Fibroblast of skin of back (primary cell): ENCODE results near the gene ENPP3.
"Not testable (repeated sequence)": the region's sequence is repeated elsewhere in the genome, so short reads cannot be mapped to it uniquely, and the experiment has no call there.

Experiments
- DNase-seq: peaks from one replicate; pipeline ENCODE4 v3.0.0-alpha.2; 2013

ENPP3 gene

DNA sequence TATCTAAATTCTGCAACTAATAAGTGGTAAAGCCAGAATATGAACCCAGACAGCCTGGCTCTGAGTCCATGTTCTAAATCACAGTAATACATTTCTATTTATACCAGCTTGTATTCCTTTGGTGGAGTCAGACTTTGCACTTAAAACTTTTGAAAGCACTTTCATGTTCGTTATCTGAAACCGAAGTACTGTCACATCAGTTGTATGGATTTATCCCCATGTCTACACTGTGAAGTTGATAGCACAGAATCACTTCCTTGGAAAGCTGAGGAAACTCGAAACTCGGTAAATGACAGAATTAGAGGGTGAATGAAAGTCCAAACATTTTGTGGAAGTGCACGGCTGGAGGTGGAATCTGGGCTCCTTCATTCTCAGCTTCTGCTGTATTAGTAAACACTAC lies 102.0 kb downstream of the ENPP3 start:
- no peak for DNase-seq

DNA sequence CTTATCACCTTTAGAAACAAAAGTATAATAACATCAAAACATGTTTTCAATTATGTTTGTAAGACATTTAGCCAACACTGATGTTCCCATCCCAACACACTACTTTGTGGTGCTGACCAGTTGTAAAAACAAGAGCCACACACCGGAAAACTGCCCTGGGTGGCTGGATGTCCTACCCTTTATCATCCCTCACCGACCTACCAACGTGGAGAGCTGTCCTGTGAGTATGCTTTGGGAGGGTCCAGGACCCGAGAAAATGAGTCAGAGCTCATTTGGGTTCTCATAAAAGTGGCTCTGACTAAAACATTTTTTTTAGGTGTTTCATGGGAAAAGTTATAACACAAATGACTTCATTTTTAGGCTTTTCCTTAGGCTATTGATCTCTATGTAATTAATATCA lies 103.1 kb downstream of the ENPP3 start:
- DNase-seq, result peak; percentile 78

DNA sequence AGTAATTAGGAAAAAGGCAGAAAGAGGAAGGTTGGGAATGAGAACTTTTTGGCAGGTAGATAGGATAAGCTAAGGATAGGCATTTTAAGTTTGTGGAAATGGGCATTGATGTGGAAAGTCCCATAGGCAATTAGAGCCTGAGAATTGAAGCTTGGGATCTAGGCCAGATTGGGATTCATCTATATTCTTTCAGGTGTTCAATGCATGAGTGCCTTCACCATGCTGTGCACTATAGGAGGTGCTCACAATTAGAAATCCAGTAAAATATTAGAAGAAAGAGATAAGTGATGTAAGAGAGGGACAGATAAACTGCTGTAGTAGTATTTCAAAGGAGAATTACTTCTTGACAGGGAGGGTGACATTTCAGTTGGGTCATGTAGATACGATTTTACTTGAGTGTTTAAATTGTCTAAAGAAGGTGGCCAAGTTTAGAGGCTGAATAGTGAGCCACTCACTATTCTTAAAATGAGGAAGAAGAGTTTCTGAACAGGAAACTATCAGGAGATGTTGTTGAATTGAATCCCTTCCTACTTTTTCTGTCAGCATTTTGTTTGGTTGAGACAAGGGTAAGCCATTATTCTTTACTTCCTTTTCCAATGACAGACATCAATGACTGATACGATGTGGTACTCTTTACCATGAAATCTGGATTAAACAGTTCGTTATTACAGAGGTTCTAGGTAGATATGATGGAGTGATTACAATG lies 104.7 kb downstream of the ENPP3 start:
- DNase-seq, result no peak

DNA sequence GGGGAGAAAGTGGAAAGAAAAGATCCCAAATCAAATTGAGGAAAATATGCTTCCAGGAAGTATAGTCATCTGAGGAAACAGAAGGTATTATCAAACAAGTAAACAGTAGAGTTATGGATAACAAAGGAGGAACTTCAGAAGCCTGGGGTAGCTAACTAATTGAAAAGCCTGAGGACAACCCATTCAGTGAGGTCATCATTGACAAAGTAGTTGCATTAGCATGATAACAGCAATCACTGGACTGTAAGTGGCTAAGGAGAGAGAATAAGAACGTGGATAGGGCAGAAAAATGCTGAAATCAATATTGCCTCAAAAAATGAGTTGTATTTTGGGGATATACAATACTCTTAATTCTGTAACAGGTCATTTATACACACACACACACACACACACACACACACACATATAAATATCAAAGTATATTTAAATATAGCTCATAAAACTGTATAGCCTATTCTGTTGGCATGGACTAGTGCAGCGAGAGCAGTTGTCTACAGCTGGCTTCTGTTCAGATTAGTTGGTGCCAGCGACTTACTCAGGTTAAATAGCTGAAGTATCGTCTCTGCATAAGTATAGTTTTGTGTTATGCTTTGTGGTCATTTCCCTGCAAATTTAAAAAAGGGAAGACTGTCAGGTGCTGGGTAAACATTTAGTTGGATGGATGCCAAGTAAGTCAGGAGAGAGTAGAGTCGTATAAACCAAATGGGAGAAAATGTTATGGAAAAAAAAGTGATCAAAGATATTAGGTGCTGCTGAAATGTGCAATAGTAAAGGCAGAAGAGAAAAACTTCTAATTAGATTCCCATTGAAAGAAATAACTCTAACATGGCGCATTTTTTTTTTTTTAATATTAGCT lies 107.6 kb downstream of the ENPP3 start:
- no peak for DNase-seq

DNA sequence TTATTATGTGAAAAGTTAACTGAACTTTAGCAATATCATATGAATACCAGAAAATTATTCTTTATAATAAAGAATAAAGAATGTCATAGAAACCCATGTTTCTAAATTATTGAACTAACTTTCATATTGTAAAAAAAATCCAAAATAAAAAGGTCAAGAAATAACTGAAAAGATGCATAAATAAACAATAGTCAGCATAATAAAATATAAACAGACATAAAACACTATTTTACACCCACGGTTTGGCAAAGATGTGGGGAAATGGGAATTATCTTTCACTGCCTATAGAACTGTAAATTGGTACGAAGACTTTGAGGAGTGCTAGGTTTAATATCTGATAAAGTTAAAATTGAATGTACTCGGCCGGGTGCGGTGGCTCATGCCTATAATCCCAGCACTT lies 108.4 kb downstream of the ENPP3 start:
- no peak for DNase-seq

DNA sequence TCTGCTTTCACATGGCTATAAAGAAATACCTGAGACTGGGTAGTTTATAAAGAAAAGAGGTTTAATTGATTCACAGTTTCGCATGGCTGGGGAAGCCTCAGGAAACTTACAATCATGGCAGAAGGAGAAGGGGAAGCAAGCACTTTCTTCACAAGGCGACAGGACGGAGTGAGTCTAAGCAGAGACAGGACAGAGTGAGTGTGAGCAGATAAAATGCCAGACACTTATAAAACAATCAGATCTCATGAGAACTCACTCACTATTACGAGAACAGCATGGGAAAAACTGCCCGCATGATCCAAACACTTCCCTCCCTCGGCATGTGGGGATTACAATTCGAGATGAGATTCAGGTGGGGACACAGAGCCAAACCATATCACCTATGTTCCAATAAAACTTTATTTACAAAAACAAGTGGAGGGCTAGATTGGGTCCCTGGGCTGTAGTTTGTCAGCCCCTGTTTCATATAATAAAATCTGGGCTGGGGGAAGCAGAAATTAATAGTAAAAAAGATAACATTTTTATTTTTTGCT lies 110.8 kb downstream of the ENPP3 start:
- DNase-seq, result no peak

DNA sequence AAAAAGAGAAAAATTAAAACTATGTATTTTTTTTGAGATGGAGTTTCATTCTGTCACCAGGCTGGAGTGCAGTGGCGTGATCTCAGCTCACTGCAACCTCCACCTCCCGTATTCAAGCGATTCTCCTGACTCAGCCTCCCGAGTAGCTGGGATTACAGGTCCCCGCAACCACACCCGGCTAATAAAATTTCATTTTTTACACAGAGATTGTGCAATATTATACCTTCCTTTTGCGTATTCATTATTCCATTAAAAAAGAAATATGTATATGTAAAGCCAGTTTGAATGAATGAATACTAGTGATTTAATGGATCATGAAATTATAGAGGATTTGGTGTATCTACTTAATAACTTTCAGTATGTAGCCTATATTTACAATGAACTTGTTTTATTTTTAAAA lies 111.9 kb downstream of the ENPP3 start:
- DNase-seq, result no peak

DNA sequence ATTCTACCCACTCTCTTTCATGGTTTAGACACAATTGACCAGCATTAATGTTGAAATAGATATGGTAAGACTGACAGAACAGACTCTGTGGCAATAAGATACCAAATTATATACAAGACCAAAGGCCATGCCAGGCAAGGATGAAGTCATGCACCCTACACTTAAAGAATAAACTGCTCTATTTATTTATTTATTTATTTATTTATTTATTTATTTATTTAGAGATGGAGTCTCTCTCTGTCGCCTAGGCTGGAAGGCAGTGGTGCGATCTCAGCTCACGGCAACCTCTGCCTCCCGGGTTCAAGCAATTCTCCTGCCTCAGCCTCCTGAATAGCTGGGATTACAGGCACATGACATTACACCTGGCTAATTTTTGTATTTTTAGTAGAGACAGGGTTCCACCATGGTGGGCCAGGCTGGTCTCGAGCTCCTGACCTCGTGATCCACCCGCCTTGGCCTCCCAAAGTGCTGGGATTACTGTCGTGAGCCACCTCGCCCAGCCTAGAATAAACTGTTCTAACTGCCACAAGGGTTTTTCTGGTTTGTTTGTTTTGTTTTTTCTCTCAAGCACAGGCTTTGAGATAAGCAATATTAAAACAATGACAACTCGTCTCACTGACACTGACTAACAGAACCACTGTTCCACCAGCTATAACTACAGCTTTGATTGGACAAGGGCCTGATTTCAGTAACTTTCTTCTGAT lies 114.1 kb downstream of the ENPP3 start:
- DNase-seq, result not testable (repeated sequence)

DNA sequence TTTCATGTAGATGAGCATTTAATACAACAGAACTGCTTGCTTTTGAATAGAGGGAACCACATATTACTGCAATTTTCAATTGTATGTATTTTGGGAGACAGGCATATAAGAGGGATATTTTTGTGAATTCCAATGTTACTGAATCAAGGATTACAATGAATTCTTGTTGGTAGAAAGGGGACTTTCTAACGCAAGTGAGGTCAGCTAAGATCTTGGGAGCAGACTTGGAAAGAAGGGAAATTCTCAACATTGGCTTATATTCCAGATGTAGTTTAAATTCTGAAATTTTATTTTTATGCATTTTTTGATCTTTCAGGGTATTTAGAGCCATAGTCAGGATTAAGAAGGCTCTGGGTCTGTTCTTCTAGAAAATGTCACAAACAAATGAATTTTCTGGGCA lies 117.0 kb downstream of the ENPP3 start:
- peak; percentile 64 for DNase-seq

DNA sequence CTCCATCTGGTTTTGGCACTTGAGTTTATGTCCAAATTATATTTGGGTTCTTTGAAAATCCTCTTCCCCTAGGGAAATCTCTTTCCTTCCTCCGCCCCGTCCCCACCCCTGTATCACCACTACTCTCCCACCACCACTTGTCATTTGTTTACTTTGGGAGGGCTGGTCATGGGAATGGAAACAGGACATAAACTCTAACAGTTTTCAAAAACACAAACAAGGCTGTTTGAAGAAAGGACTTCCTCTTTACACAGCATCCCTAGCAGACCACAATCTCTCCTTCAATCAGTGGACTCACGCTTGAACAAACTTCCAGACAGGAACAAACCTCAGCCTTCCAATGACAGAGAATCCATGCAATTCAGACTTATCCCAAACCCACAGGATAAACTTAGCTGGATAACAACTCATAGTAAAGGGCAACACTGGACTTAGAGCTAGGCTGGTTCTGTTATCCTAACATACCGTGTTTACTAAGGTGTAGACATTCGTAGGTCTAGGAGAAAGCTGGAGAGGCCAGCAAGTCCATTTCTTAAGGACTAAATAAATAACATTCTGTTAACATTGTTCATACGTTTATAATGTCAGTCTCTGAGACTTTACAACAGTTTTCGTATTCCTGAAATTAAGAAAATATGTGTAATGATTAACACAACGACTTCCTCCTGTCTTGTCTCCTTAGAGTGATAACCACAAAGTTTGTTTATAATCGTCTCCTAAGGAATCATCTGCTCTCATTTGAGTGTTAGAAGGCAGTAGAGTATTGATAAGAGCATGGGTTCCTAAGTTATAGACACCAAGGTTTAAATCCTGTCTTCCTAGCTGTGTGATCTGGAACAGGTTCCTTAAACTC lies 117.8 kb downstream of the ENPP3 start:
- DNase-seq, result peak; percentile 33

DNA sequence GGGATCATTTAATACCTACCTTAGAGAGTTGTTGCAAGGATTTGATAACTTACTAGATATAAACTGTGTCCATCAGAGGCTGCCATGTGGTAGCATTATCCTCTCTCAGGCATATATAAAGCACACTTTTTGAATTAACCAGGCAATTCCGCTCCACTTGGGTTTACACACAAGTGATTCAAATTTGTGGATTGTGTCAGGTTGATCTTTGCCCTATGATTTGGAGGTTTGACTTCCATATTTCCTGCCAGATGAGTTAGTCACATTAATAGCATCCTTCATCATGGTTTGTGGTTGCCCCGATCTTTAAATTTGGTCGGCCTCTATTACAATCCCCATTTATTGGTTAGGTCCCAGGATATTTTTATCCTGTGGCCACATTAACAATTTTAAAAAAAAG lies 118.5 kb downstream of the ENPP3 start:
- peak; percentile 83 for DNase-seq

DNA sequence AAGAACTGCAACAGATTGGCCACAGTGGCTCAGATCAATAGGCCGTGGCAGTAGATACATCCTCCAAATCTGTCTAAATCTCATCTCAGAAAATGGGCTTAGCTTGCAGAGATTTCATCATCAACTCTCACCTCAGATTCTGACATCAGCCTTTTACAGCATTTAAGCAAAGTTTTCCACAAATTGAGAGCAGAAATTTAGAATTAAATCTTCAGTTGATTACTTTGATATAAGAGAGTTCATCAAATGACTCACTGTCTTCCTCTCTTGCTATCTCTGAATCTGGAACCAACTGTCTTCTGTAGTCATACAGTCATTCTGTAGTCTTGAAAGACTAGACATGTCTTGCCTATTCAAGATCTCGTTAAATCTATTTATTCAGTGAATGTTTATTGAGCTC lies 118.9 kb downstream of the ENPP3 start:
- DNase-seq, result no peak

DNA sequence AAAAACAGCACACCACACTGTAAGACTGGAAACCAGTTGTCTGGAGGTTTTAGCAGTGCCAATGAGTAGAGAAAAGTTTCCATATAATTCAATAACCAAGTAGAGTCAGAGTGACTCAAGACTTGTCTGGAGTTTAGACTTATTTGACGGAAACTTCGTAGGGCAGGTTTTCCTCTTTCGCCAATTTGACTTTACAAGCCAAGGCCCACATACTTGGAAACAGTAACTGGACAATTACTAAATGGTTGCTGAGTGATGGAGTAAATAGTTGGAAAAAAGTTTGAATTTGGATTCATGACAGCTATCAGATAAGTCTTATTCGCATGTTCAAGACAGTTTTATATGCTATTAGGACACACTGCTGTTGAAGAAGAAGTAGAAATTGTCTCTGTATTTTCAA lies 121.8 kb downstream of the ENPP3 start:
- no peak for DNase-seq

DNA sequence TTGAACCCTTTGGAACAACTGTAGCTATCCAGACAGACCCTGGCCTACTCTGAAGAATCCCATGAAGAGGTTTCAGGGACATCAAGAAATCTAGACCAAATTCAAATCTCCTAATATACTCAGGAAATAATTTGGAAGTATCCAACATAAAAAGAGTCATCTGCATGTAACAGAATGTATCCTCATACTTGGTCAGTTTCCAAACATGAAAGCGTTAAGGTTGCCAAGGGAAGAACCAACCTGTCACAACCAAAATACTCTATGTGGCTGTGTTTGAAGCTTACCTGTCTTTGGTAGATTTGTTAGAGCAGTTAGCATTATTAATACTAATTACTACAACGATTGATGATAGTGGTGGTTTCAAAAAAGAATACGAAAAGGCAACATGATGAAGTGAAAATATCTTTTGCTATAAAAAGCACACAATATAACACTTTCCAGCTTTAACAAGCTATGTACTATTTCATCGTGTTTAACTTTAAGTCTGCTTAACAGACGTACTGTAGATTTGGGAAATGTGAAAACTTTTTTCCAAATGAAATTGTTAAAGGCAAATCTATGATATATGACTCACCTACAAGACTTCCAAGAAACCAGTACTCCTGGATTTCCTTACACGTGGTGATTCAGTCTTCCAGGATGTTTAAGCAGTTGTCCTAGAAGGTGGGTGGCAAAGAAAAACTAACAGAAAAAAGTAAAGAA lies 124.1 kb downstream of the ENPP3 start:
- DNase-seq, result peak; percentile 57

DNA sequence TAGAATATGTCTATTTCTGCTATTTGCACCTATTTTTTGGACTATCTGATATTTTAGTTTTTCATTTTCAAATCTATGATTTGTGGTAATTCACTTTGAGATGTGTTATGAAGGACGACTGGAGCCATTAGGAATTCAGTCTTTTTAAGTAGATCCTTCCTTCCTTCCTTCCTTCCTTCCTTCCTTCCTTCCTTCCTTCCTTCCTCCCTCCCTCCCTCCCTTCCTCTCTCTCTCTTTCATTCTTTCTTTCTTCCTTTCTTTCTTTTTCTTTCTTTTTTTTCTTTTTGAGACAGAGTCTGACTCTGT lies 124.6 kb downstream of the ENPP3 start:
- DNase-seq, result no peak

DNA sequence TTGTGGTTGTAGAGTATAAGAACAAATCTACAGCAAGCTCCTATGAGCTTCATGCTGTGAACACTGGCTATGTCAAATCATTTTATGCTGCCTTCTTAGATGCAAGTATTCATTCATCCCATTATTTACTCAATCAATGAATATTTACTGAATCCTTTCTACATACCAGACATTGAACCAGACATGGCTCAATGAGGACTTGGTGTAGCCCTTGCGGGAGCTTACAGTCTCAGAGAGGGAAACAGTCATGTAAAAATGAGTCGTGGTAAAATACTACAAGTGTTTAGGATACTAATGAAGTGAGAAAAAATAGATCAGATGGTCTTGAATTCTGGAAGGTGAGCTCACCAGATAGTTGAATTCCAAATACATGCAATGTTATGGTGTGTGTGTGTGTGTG lies 125.9 kb downstream of the ENPP3 start:
- DNase-seq, result peak; percentile 32

DNA sequence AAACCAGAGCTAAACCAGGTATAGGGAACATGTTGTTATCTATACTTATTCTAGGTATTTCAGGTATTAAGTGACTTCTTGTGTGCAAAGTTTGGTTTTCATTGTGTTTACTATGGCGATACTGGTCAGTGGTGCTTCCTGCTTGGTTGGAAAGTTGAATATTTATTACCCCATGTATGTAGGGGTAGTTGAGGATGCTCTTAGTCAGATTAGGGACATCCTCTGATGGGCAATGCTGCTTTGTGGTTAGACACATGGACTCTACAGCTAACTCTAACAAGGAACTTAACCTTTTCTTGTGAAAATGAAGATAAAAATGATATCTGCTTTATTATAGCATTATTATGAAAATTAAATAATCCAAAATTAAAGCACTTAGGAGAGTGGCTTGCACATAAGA lies 126.6 kb downstream of the ENPP3 start:
- no peak for DNase-seq

DNA sequence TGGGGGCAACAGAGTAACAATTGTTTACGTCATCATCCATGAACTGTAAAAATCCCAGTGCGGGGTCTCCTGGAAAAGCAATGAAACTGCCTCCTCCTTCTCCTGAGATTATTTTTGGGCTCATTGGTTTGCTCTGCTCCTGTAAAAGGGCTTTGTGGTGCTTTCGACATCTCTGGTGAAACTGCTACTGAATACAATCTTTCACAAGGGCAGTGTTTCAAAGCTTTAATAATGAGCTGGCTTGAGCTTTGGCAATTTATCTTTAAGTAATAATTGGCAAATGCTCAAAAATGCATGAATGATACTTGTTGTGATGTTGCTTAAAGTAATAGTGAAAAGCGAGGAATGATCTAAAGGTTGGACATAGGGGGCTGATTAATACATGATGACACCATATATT lies 127.2 kb downstream of the ENPP3 start:
- no peak for DNase-seq

DNA sequence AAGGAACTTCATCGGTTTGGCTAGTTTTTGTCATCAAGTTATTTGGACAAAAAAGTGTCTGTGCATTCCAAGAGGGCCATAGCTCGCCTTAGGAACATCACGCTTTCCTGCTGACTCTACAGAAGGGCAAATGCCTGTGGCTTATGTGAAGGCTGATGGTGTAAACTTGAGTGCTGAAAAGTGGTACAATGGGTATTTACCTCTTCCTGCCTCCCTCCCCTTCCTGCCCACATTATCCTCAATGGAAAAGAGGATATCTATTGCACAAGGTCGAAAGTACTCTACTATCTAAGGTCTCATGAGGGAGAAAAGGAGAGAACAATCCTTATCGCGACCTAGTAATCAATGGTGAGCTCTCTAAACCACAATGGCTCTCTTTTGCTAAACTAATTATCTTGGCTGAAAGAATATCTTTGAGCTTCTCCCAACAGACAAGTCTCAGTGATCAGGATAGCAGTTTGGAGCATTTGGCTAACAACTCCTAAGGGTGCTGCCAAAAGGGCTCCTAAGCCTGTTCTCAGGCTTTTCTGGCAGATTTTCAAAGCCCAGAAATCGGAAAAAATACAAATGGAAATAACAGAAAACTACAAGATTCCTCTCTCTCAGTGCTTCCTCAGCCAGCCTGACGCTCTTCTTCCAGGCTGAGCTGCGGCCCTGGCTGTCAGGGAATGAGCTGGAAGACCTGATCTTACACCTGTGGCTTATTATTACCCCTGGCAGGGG lies 128.1 kb downstream of the ENPP3 start:
- peak; percentile 42 for DNase-seq

DNA sequence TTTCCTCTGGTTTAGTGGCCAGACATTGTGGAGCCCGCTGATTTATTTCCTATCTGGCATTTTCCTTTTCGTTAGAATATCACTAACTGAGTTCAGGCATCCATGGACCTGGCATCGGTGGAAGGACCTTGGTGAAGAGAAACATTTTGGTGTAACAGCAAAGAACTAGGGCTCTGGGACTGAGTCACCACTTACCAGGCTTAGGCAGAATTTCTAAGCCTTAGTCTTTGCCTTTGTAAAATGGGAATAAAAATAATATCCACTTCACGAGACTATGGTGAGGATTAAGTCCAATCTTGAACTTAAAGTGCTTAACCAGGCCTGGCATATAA lies 128.7 kb downstream of the ENPP3 start:
- DNase-seq, result no peak

DNA sequence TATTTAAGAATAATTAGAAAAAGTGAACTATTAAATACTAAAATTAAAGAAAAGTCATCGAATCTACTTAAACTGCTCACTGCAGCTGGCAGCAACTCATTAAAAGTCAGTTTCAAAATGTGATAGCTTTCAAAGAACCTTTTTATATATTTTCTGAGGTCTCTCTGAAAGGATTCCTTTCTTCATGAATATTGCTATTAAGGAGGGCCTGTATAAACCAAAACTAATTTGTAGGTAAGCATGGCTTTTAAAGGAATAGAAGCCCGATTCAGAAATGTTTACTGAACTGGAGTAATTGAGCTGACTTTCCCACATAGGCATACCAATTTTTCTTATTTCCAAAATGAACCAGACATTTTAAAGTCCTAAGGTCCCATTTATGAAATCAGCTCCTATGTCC lies 129.5 kb downstream of the ENPP3 start:
- DNase-seq, result no peak
